ENCODE results near the gene PRRG1.
A peak's percentile ranks its signal among the peaks of the same experiment; 100 is the strongest.

PRRG1 gene

GRCh38 chrX:37361596-37361995 is 12.4 kb downstream of the PRRG1 start:
- H2AK5ac ChIP-seq (ENCODE audit: low read length, severe bottlenecking), result no peak overlapping the region
- no peak overlapping the region for H2BK15ac ChIP-seq (ENCODE audit: low read depth, poor library complexity, severe bottlenecking)
- H3K27ac ChIP-seq (ENCODE audit: low read length, poor library complexity, severe bottlenecking), result no peak overlapping the region
- no peak overlapping the region for H2BK120ac ChIP-seq (ENCODE audit: low read depth, low read length)
- H3K14ac ChIP-seq (ENCODE audit: low read length in 2 of 2), result no peak overlapping the region
- no peak overlapping the region for H3K4ac ChIP-seq (ENCODE audit: low read depth in 1 of 2, low read length in 2 of 2)
- WGBS, result 80% methylated on average over 1 of the region's 2 CpGs
- H2BK5ac ChIP-seq (ENCODE audit: low read depth, low read length, poor library complexity, severe bottlenecking), result no peak overlapping the region
- no peaks in the 10 kb centered on the region for H3K79me1 ChIP-seq (replicated peaks; ENCODE audit: low read length, poor library complexity, severe bottlenecking)
- no peaks in the 10 kb centered on the region for H3K27me3 ChIP-seq (ENCODE audit: control insufficient read depth in 1 of 2, insufficient read depth in 1 of 2, low read length in 2 of 2)
- peak; percentile 11 for DNase-seq
- H4K91ac ChIP-seq (ENCODE audit: low read length), result no peak overlapping the region
- H4K8ac ChIP-seq (ENCODE audit: low read length), result no peak overlapping the region
- no peak overlapping the region for H3K18ac ChIP-seq (ENCODE audit: low read depth in 1 of 2, low read length in 2 of 2)
- no peak overlapping the region for H3K4me3 ChIP-seq (ENCODE audit: insufficient read depth in 1 of 2, low read depth in 1 of 2, low read length in 2 of 2)
- H3K9ac ChIP-seq (ENCODE audit: low read length), result peak overlapping the region; percentile 49
- H2AFZ ChIP-seq (ENCODE audit: low read depth, low read length), result no peak overlapping the region
- no peak overlapping the region for H2BK12ac ChIP-seq (ENCODE audit: low read length in 2 of 2)
- H3K4me1 ChIP-seq (ENCODE audit: control insufficient read depth, insufficient read depth, low read depth, low read length), result no peaks in the 10 kb centered on the region
- peaks cover 8% of the 10 kb centered on the region for H3K9me3 ChIP-seq (ENCODE audit: control insufficient read depth, low read length)
- H3K36me3 ChIP-seq (ENCODE audit: control insufficient read depth in 1 of 2, insufficient read depth in 2 of 2, low read depth in 1 of 2, low read length in 2 of 2), result no peaks in the 10 kb centered on the region
- H3K4me2 ChIP-seq (ENCODE audit: low read length, poor library complexity, severe bottlenecking), result no peak overlapping the region
- H3K23ac ChIP-seq (ENCODE audit: low read length in 2 of 2), result no peak overlapping the region

GRCh38 chrX:37364666-37365065 is 15.5 kb downstream of the PRRG1 start:
- Histone ChIP-seq H2AK5ac (ENCODE audit: low read length, severe bottlenecking) (no peak overlapping the region), H3K4me2 (ENCODE audit: low read length, poor library complexity, severe bottlenecking) (no peak overlapping the region), H4K8ac (ENCODE audit: low read length) (no peak overlapping the region), H4K91ac (ENCODE audit: low read length) (no peak overlapping the region), H2BK120ac (ENCODE audit: low read depth, low read length) (no peak overlapping the region), H3K79me1 (replicated peaks; ENCODE audit: low read length, poor library complexity, severe bottlenecking) (no peaks in the 10 kb centered on the region), H2BK15ac (ENCODE audit: low read depth, poor library complexity, severe bottlenecking) (no peak overlapping the region), H3K9ac (ENCODE audit: low read length) (no peak overlapping the region), H2BK5ac (ENCODE audit: low read depth, low read length, poor library complexity, severe bottlenecking) (no peak overlapping the region), H3K4ac (ENCODE audit: low read depth in 1 of 2, low read length in 2 of 2) (no peak overlapping the region), H3K4me1 (ENCODE audit: control insufficient read depth, insufficient read depth, low read depth, low read length) (peaks cover 1% of the 10 kb centered on the region), H3K4me3 (ENCODE audit: insufficient read depth in 1 of 2, low read depth in 1 of 2, low read length in 2 of 2) (no peak overlapping the region), H2BK12ac (ENCODE audit: low read length in 2 of 2) (no peak overlapping the region), H3K27ac (ENCODE audit: low read length, poor library complexity, severe bottlenecking) (no peak overlapping the region), H3K23ac (ENCODE audit: low read length in 2 of 2) (no peak overlapping the region), H3K27me3 (ENCODE audit: control insufficient read depth in 1 of 2, insufficient read depth in 1 of 2, low read length in 2 of 2) (no peaks in the 10 kb centered on the region), H2AFZ (ENCODE audit: low read depth, low read length) (no peak overlapping the region), H3K14ac (ENCODE audit: low read length in 2 of 2) (no peak overlapping the region), H3K36me3 (ENCODE audit: control insufficient read depth in 1 of 2, insufficient read depth in 2 of 2, low read depth in 1 of 2, low read length in 2 of 2) (no peaks in the 10 kb centered on the region), H3K18ac (ENCODE audit: low read depth in 1 of 2, low read length in 2 of 2) (no peak overlapping the region), H3K9me3 (ENCODE audit: control insufficient read depth, low read length) (peaks cover 1% of the 10 kb centered on the region)
- 100% methylated on average over 1 of the region's 3 CpGs for WGBS
- no peak for DNase-seq

DNA sequence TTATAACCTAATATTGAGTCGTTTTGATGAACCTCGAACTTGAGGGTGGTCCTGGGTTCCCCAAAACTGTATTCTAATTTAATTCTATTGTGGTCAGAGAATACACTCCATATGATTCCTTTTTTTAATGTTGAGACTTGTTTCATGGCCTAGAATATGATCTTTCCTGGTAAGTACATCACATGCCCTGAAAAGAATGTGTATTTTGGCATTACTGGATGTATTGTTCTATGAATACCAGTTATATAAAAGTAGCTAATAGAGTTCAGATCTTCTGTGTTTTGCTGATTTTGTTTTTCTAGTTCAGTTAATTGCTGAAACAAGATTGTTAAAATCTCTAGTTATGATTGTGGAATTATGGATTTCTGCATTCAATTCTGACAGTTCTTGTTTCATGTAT is 18.8 kb downstream of the PRRG1 start:
- H3K27ac ChIP-seq (ENCODE audit: low read length, poor library complexity, severe bottlenecking), result no peak overlapping the region
- H3K4me1 ChIP-seq (ENCODE audit: control insufficient read depth, insufficient read depth, low read depth, low read length), result peaks cover 11% of the 10 kb centered on the region
- H3K23ac ChIP-seq (ENCODE audit: low read length in 2 of 2), result no peak overlapping the region
- no peak overlapping the region for H3K14ac ChIP-seq (ENCODE audit: low read length in 2 of 2)
- H3K4ac ChIP-seq (ENCODE audit: low read depth in 1 of 2, low read length in 2 of 2), result no peak overlapping the region
- no peak overlapping the region for H2AK5ac ChIP-seq (ENCODE audit: low read length, severe bottlenecking)
- no peak overlapping the region for H3K18ac ChIP-seq (ENCODE audit: low read depth in 1 of 2, low read length in 2 of 2)
- no peak overlapping the region for H4K91ac ChIP-seq (ENCODE audit: low read length)
- no peaks in the 10 kb centered on the region for H3K27me3 ChIP-seq (ENCODE audit: control insufficient read depth in 1 of 2, insufficient read depth in 1 of 2, low read length in 2 of 2)
- H2AFZ ChIP-seq (ENCODE audit: low read depth, low read length), result no peak overlapping the region
- no peak for DNase-seq
- H3K79me1 ChIP-seq (replicated peaks; ENCODE audit: low read length, poor library complexity, severe bottlenecking), result peaks cover 2% of the 10 kb centered on the region
- H3K9me3 ChIP-seq (ENCODE audit: control insufficient read depth, low read length), result no peaks in the 10 kb centered on the region
- no peak overlapping the region for H2BK15ac ChIP-seq (ENCODE audit: low read depth, poor library complexity, severe bottlenecking)
- H2BK5ac ChIP-seq (ENCODE audit: low read depth, low read length, poor library complexity, severe bottlenecking), result no peak overlapping the region
- no peak overlapping the region for H2BK12ac ChIP-seq (ENCODE audit: low read length in 2 of 2)
- H3K9ac ChIP-seq (ENCODE audit: low read length), result no peak overlapping the region
- WGBS, result no CpG with 5 or more reads among the region's 2 CpGs
- no peak overlapping the region for H3K4me3 ChIP-seq (ENCODE audit: insufficient read depth in 1 of 2, low read depth in 1 of 2, low read length in 2 of 2)
- H3K4me2 ChIP-seq (ENCODE audit: low read length, poor library complexity, severe bottlenecking), result no peak overlapping the region
- H4K8ac ChIP-seq (ENCODE audit: low read length), result no peak overlapping the region
- peaks cover 0 to 12% of the 10 kb centered on the region in 2 experiments for H3K36me3 ChIP-seq (ENCODE audit: control insufficient read depth in 1 of 2, insufficient read depth in 2 of 2, low read depth in 1 of 2, low read length in 2 of 2)
- no peak overlapping the region for H2BK120ac ChIP-seq (ENCODE audit: low read depth, low read length)

GRCh38 chrX:37370499-37371141 is 21.5 kb downstream of the PRRG1 start:
- no peak overlapping the region for H4K8ac ChIP-seq (ENCODE audit: low read length)
- 99% methylated on average over 4 of the region's 4 CpGs for WGBS
- H3K23ac ChIP-seq (ENCODE audit: low read length in 2 of 2), result no peak overlapping the region
- H3K4ac ChIP-seq (ENCODE audit: low read depth in 1 of 2, low read length in 2 of 2), result no peak overlapping the region
- no peak overlapping the region for H4K91ac ChIP-seq (ENCODE audit: low read length)
- H2BK5ac ChIP-seq (ENCODE audit: low read depth, low read length, poor library complexity, severe bottlenecking), result no peak overlapping the region
- no peak overlapping the region for H2BK15ac ChIP-seq (ENCODE audit: low read depth, poor library complexity, severe bottlenecking)
- H2AK5ac ChIP-seq (ENCODE audit: low read length, severe bottlenecking), result no peak overlapping the region
- no peak overlapping the region for H3K27ac ChIP-seq (ENCODE audit: low read length, poor library complexity, severe bottlenecking)
- H3K18ac ChIP-seq (ENCODE audit: low read depth in 1 of 2, low read length in 2 of 2), result no peak overlapping the region
- no peaks in the 10 kb centered on the region for H3K27me3 ChIP-seq (ENCODE audit: control insufficient read depth in 1 of 2, insufficient read depth in 1 of 2, low read length in 2 of 2)
- no peak overlapping the region for H3K4me3 ChIP-seq (ENCODE audit: insufficient read depth in 1 of 2, low read depth in 1 of 2, low read length in 2 of 2)
- peaks cover 11% of the 10 kb centered on the region for H3K4me1 ChIP-seq (ENCODE audit: control insufficient read depth, insufficient read depth, low read depth, low read length)
- H3K36me3 ChIP-seq (ENCODE audit: control insufficient read depth in 1 of 2, insufficient read depth in 2 of 2, low read depth in 1 of 2, low read length in 2 of 2), result peaks cover 0 to 12% of the 10 kb centered on the region in 2 experiments
- no peaks in the 10 kb centered on the region for H3K9me3 ChIP-seq (ENCODE audit: control insufficient read depth, low read length)
- H3K4me2 ChIP-seq (ENCODE audit: low read length, poor library complexity, severe bottlenecking), result no peak overlapping the region
- peaks cover 2% of the 10 kb centered on the region for H3K79me1 ChIP-seq (replicated peaks; ENCODE audit: low read length, poor library complexity, severe bottlenecking)
- no peak overlapping the region for H2AFZ ChIP-seq (ENCODE audit: low read depth, low read length)
- H2BK120ac ChIP-seq (ENCODE audit: low read depth, low read length), result no peak overlapping the region
- H3K9ac ChIP-seq (ENCODE audit: low read length), result no peak overlapping the region
- no peak overlapping the region for H3K14ac ChIP-seq (ENCODE audit: low read length in 2 of 2)
- DNase-seq, result no peak
- no peak overlapping the region for H2BK12ac ChIP-seq (ENCODE audit: low read length in 2 of 2)

Data from mesenchymal stem cell (in vitro differentiated cells and primary cell).